Left forelimb (tissue), 1 donor: ENCODE measurements around the gene MGARP.
"Not testable (repeated sequence)": the region's sequence is repeated elsewhere in the genome, so short reads cannot be mapped to it uniquely, and the experiment has no call there.

Experiments used
- DNase-seq: peaks from one replicate; pipeline ENCODE4 v3.0.0-alpha.2; 2018; ENCODE audit warnings: low spot score

The MGARP gene

GRCh38 chr4:139279760-139280620, at the start of gene MGARP:
Gene MGARP (minus strand): TSS chr4:139280225. CDS start chr4:139280158, 67 bp downstream.
- DNase-seq = no peak

GRCh38 chr4:139329665-139330200, 49.7 kb upstream of the MGARP start:
- no peak for DNase-seq

- DNase-seq = no peak
Measured at GRCh38 chr4:139324620-139325019, 44.6 kb upstream of the MGARP start.

GRCh38 chr4:139322541-139322940, 42.5 kb upstream of the MGARP start:
- not testable (repeated sequence) for DNase-seq

- DNase-seq = not testable (repeated sequence)
Measured at GRCh38 chr4:139322070-139322469, 42.0 kb upstream of the MGARP start.

GRCh38 chr4:139319571-139319970, 39.5 kb upstream of the MGARP start:
- DNase-seq = no peak

GRCh38 chr4:139317635-139318034, 37.6 kb upstream of the MGARP start:
- DNase-seq = no peak

- DNase-seq = no peak
Measured at GRCh38 chr4:139316733-139317132, 36.7 kb upstream of the MGARP start.

GRCh38 chr4:139315221-139315675, 35.2 kb upstream of the MGARP start:
- no peak for DNase-seq

- no peak for DNase-seq
Measured at GRCh38 chr4:139314047-139314800, 34.2 kb upstream of the MGARP start.

GRCh38 chr4:139313414-139313813, 33.4 kb upstream of the MGARP start:
- not testable (repeated sequence) for DNase-seq

GRCh38 chr4:139312552-139313332, 32.7 kb upstream of the MGARP start:
- no peak for DNase-seq

GRCh38 chr4:139311909-139312308, 31.9 kb upstream of the MGARP start:
- no peak for DNase-seq

GRCh38 chr4:139304920-139305319, 24.9 kb upstream of the MGARP start:
- no peak for DNase-seq

- DNase-seq = peak; percentile 76
Measured at GRCh38 chr4:139301821-139302611, 22.0 kb upstream of the MGARP start, which contains the start of gene NDUFC1. Gene NDUFC1 (minus strand): TSS chr4:139302477. CDS start chr4:139295798, 6,679 bp downstream.

GRCh38 chr4:139301113-139301820, 21.2 kb upstream of the MGARP start, which contains the start of gene NAA15:
Gene NAA15 (plus strand): TSS chr4:139301505. CDS start chr4:139301778, 273 bp downstream.
- DNase-seq = peak; percentile 98

GRCh38 chr4:139300431-139301112, 20.5 kb upstream of the MGARP start:
- no peak for DNase-seq

- DNase-seq = no peak
Measured at GRCh38 chr4:139299536-139299935, 19.5 kb upstream of the MGARP start.

- no peak for DNase-seq
Measured at GRCh38 chr4:139297001-139297410, 17.0 kb upstream of the MGARP start.

GRCh38 chr4:139295942-139296299, 15.9 kb upstream of the MGARP start:
- DNase-seq = no peak
